HUES48 (cell line): Measurements from ENCODE around the gene CRACR2B.

ENCODE experiments used
- H3K27ac ChIP-seq: one replicate; pipeline ENCODE4 v1.7.0; 2013; ENCODE audit warnings: low read depth, low read length, inconsistent platforms
- H3K27me3 ChIP-seq: 2 replicates; pipeline ENCODE4 v1.6.1; 2013; ENCODE audit warnings: mild to moderate bottlenecking, low read length; ENCODE audit not compliant: control insufficient read depth, insufficient read depth
- H3K36me3 ChIP-seq: 2 replicates; pipeline ENCODE4 v1.6.1; 2013; ENCODE audit warnings: low read length; ENCODE audit not compliant: control insufficient read depth, insufficient read depth
- H3K4me1 ChIP-seq: 2 replicates; pipeline ENCODE4 v1.6.1; 2013; ENCODE audit warnings: mild to moderate bottlenecking, low read length; ENCODE audit not compliant: control insufficient read depth, insufficient read depth
- H3K4me3 ChIP-seq: 2 replicates; pipeline ENCODE4 v1.5.1; 2013; ENCODE audit warnings: mild to moderate bottlenecking, low read depth, low read length
- H3K9ac ChIP-seq: 2 replicates; pipeline ENCODE4 v1.6.1; 2013; ENCODE audit warnings: mild to moderate bottlenecking, low read depth, low read length, moderate library complexity
- H3K9me3 ChIP-seq: 2 replicates; pipeline ENCODE4 v1.6.1; 2013; ENCODE audit warnings: low read length; ENCODE audit not compliant: control insufficient read depth, insufficient read depth

The CRACR2B gene

GRCh38 chr11:827897-828192 is at the start of gene CRACR2B:
CRACR2B (plus strand) TSS chr11:827919; CDS start chr11:828608, 689 bp downstream.
- Histone ChIP-seq H3K27me3 (peaks cover 53% of the 10 kb centered on the region), H3K36me3 (0 out of 2 replicates have a peak, but pooled peaks cover 14% of the 10 kb centered on the region), H3K9ac (no peak within 1 kb of the TSS), H3K4me1 (peaks cover 45% of the 10 kb centered on the region), H3K27ac (no peak within 1 kb of the TSS), H3K9me3 (no peaks in the 10 kb centered on the region), H3K4me3 (peak within 1 kb of the TSS; percentile 68)

- no peak overlapping the region for H3K4me3 ChIP-seq
- H3K36me3 ChIP-seq, result peaks cover 8% of the 10 kb centered on the region
- no peak overlapping the region for H3K27ac ChIP-seq
- no peaks in the 10 kb centered on the region for H3K9me3 ChIP-seq
- H3K4me1 ChIP-seq, result peaks cover 15% of the 10 kb centered on the region
- H3K9ac ChIP-seq, result no peak overlapping the region
- no peaks in the 10 kb centered on the region for H3K27me3 ChIP-seq
Measured at GRCh38 chr11:778976-779954, 48.5 kb upstream of the CRACR2B start.

- Histone ChIP-seq H3K27me3 (no peaks in the 10 kb centered on the region), H3K27ac (no peak overlapping the region), H3K9me3 (no peaks in the 10 kb centered on the region), H3K4me3 (no peak overlapping the region), H3K36me3 (peaks cover 7% of the 10 kb centered on the region), H3K9ac (no peak overlapping the region), H3K4me1 (peaks cover 15% of the 10 kb centered on the region)
Measured at GRCh38 chr11:779955-780532, 47.7 kb upstream of the CRACR2B start.

- no peak overlapping the region for H3K4me3 ChIP-seq
- H3K27ac ChIP-seq, result no peak overlapping the region
- no peaks in the 10 kb centered on the region for H3K27me3 ChIP-seq
- peaks cover 15% of the 10 kb centered on the region for H3K4me1 ChIP-seq
- H3K9ac ChIP-seq, result no peak overlapping the region
- peaks cover 7% of the 10 kb centered on the region for H3K36me3 ChIP-seq
- no peaks in the 10 kb centered on the region for H3K9me3 ChIP-seq
Measured at GRCh38 chr11:782264-783174, 45.2 kb upstream of the CRACR2B start.

GRCh38 chr11:783581-784015 is 44.1 kb upstream of the CRACR2B start:
- peaks cover 7% of the 10 kb centered on the region for H3K36me3 ChIP-seq
- no peaks in the 10 kb centered on the region for H3K9me3 ChIP-seq
- H3K27ac ChIP-seq, result peak overlapping the region; percentile 43
- peaks cover 11% of the 10 kb centered on the region for H3K4me1 ChIP-seq
- H3K9ac ChIP-seq, result no peak overlapping the region
- no peak overlapping the region; the same call in 1 of the 2 replicates for H3K4me3 ChIP-seq
- H3K27me3 ChIP-seq, result no peaks in the 10 kb centered on the region

- Histone ChIP-seq H3K27ac (no peak overlapping the region), H3K27me3 (no peaks in the 10 kb centered on the region), H3K9ac (no peak overlapping the region), H3K36me3 (peaks cover under 1% of the 10 kb centered on the region; the same call in 1 of the 2 replicates), H3K9me3 (no peaks in the 10 kb centered on the region), H3K4me1 (peaks cover 15% of the 10 kb centered on the region), H3K4me3 (no peak overlapping the region)
Measured at GRCh38 chr11:786235-787083, 41.3 kb upstream of the CRACR2B start.

GRCh38 chr11:787084-787675 is 40.5 kb upstream of the CRACR2B start:
- Histone ChIP-seq H3K27ac (no peak overlapping the region), H3K27me3 (no peaks in the 10 kb centered on the region), H3K9ac (no peak overlapping the region), H3K4me3 (no peak overlapping the region), H3K36me3 (peaks cover 8% of the 10 kb centered on the region), H3K9me3 (no peaks in the 10 kb centered on the region), H3K4me1 (peaks cover 15% of the 10 kb centered on the region)

GRCh38 chr11:788009-788640 is 39.6 kb upstream of the CRACR2B start:
- Histone ChIP-seq H3K9me3 (no peaks in the 10 kb centered on the region), H3K27ac (no peak overlapping the region), H3K4me1 (peaks cover 7% of the 10 kb centered on the region), H3K4me3 (no peak overlapping the region), H3K9ac (no peak overlapping the region), H3K27me3 (no peaks in the 10 kb centered on the region), H3K36me3 (peaks cover 13% of the 10 kb centered on the region)

- no peak overlapping the region for H3K9ac ChIP-seq
- peaks cover 4% of the 10 kb centered on the region; the same call in 1 of the 2 replicates for H3K4me1 ChIP-seq
- H3K9me3 ChIP-seq, result no peaks in the 10 kb centered on the region
- H3K27ac ChIP-seq, result no peak overlapping the region
- H3K4me3 ChIP-seq, result peak overlapping the region; percentile 37; the same call in 1 of the 2 replicates
- H3K36me3 ChIP-seq, result peaks cover 23% of the 10 kb centered on the region
- no peaks in the 10 kb centered on the region for H3K27me3 ChIP-seq
Measured at GRCh38 chr11:788953-789940, 38.5 kb upstream of the CRACR2B start.
